ENCODE results near the gene RCAN2.

The RCAN2 gene

GRCh38 chr6:46291275-46291633 lies 200.0 kb downstream of the RCAN2 start:
- no peak for DNase-seq (ENCODE audit: low read depth in 2 of 2)

- no peak for DNase-seq (ENCODE audit: low read depth in 2 of 2)
These were observed 200.6 kb downstream of the RCAN2 start for GRCh38 chr6:46290421-46291274.

- no peak for DNase-seq (ENCODE audit: low read depth in 2 of 2)
These were observed 201.4 kb downstream of the RCAN2 start for GRCh38 chr6:46289898-46290297.

GRCh38 chr6:46288835-46289234 lies 202.4 kb downstream of the RCAN2 start:
- DNase-seq (ENCODE audit: low read depth in 2 of 2): no peak

- DNase-seq (ENCODE audit: low read depth in 2 of 2): no peak
These were observed 203.6 kb downstream of the RCAN2 start for GRCh38 chr6:46287681-46288080.

- no peak for DNase-seq (ENCODE audit: low read depth in 2 of 2)
These were observed 204.2 kb downstream of the RCAN2 start for GRCh38 chr6:46287043-46287442.

- DNase-seq (ENCODE audit: low read depth in 2 of 2): no peak
These were observed 206.8 kb downstream of the RCAN2 start for GRCh38 chr6:46284475-46284874.

GRCh38 chr6:46281110-46281509 lies 210.1 kb downstream of the RCAN2 start:
- DNase-seq (ENCODE audit: low read depth in 2 of 2): no peak

GRCh38 chr6:46279874-46280273 lies 211.4 kb downstream of the RCAN2 start:
- DNase-seq (ENCODE audit: low read depth in 2 of 2): no peak

- no peak for DNase-seq (ENCODE audit: low read depth in 2 of 2)
These were observed 214.6 kb downstream of the RCAN2 start for GRCh38 chr6:46276576-46277142.

- DNase-seq (ENCODE audit: low read depth in 2 of 2): no peak
These were observed 216.7 kb downstream of the RCAN2 start for GRCh38 chr6:46274502-46274901.

- DNase-seq (ENCODE audit: low read depth in 2 of 2): no peak
These were observed 217.3 kb downstream of the RCAN2 start for GRCh38 chr6:46273911-46274310.

- DNase-seq (ENCODE audit: low read depth in 2 of 2): no peak
These were observed 219.5 kb downstream of the RCAN2 start for GRCh38 chr6:46271728-46272127.

- no peak for DNase-seq (ENCODE audit: low read depth in 2 of 2)
These were observed 220.1 kb downstream of the RCAN2 start for GRCh38 chr6:46271107-46271506.

GRCh38 chr6:46270336-46270735 lies 220.9 kb downstream of the RCAN2 start:
- no peak for DNase-seq (ENCODE audit: low read depth in 2 of 2)

- DNase-seq (ENCODE audit: low read depth in 2 of 2): no peak
These were observed 221.6 kb downstream of the RCAN2 start for GRCh38 chr6:46269447-46270229.

GRCh38 chr6:46267515-46267914 lies 223.7 kb downstream of the RCAN2 start:
- no peak for DNase-seq (ENCODE audit: low read depth in 2 of 2)

GRCh38 chr6:46265373-46265772 lies 225.9 kb downstream of the RCAN2 start:
- no peak for DNase-seq (ENCODE audit: low read depth in 2 of 2)

- DNase-seq (ENCODE audit: low read depth in 2 of 2): no peak
These were observed 227.6 kb downstream of the RCAN2 start for GRCh38 chr6:46263707-46264086.

GRCh38 chr6:46262928-46263706 lies 228.1 kb downstream of the RCAN2 start:
- no peak for DNase-seq (ENCODE audit: low read depth in 2 of 2)

GRCh38 chr6:46258249-46258648 lies 233.0 kb downstream of the RCAN2 start:
- DNase-seq (ENCODE audit: low read depth in 2 of 2): no peak

GRCh38 chr6:46255528-46255927 lies 235.7 kb downstream of the RCAN2 start:
- DNase-seq (ENCODE audit: low read depth in 2 of 2): no peak

All from stimulated activated CD8-positive, alpha-beta memory T cell treated with anti-CD3 and anti-CD28 coated beads, Interleukin-15, amount 100 ng/mL, for 48 hours (primary cell).